ENCODE measurements around the gene KRTAP9-3.
"Not testable (repeated sequence)": the region's sequence is repeated elsewhere in the genome, so short reads cannot be mapped to it uniquely, and the experiment has no call there.

Gene KRTAP9-3

DNA sequence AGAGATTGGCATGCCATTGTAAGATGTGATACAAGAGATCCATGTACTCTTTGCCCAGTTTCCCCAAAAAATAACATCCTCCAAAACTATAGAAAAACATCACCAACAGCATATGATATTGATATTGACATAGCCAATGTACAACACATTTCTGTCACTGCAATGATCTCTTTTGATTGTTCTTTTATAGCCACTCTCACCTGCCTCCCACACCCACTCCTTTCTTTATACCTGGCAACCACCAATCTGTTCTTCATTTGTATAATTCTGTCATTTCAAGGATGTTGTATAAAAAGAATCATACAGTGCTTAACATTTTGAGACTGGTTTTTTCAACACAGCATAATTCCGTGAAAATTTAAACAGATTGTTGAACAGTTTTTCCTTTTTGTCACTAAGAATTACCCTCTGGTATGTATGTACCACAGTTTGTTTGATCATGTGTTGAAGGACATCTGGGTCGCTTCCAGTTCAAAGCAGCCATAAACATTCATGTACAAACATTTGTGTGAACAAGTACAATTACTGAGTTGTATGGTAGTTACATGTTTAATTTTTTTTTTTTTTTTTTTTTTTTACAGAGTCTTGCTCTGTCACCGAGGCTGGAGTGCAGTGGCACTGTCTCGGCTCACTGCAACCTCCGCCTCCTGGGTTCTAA is 32.7 kb upstream of the KRTAP9-3 start:
- TF ChIP-seq CTCF (IDR thresholded peaks at IDR 0.05): no peak
- DNase-seq (ENCODE audit: low spot score): no peak
- Histone ChIP-seq H3K27ac (no peak overlapping the region), H3K4me3 (no peak overlapping the region)

GRCh38 chr17:41211845-41212466 is 20.3 kb upstream of the KRTAP9-3 start:
- Histone ChIP-seq H3K4me3 (no peak overlapping the region), H3K27ac (no peak overlapping the region)
- no peak for DNase-seq (ENCODE audit: low spot score)
- no peak for TF ChIP-seq CTCF (IDR thresholded peaks at IDR 0.05)

GRCh38 chr17:41212524-41213169 is 19.6 kb upstream of the KRTAP9-3 start:
- peak; percentile 59 for DNase-seq (ENCODE audit: low spot score)
- Histone ChIP-seq H3K27ac (no peak overlapping the region), H3K4me3 (no peak overlapping the region)
- no peak for TF ChIP-seq CTCF (IDR thresholded peaks at IDR 0.05)

- H3K4me3 ChIP-seq: no peak overlapping the region
- H3K27ac ChIP-seq: no peak overlapping the region
- TF ChIP-seq CTCF (IDR thresholded peaks at IDR 0.05): no peak
- DNase-seq (ENCODE audit: low spot score): no peak
Observed at GRCh38 chr17:41215681-41216080, 16.6 kb upstream of the KRTAP9-3 start.

DNA sequence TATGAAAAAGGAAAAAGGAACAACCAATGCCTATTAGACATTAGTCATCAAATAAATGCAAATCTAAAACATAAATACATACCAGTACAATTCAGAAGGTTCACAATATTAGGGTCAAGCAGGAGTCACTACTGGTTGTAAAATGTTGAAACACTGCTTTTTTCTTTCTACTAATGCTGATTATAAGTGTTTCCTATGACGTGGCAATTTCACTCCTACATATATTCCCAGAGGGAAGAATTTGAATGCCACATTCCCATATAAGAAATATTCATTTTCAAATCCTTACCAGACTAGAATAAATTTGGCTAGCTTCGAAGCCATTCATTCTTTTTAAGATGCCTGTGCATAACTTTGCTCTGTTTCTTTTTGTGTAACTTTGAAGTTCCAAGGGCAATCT is 8.4 kb upstream of the KRTAP9-3 start:
- DNase-seq (ENCODE audit: low spot score): no peak
- Histone ChIP-seq H3K27ac (no peak overlapping the region), H3K4me3 (no peak overlapping the region)
- no peak for TF ChIP-seq CTCF (IDR thresholded peaks at IDR 0.05)

GRCh38 chr17:41226051-41226450 is 6.2 kb upstream of the KRTAP9-3 start:
- no peak overlapping the region for H3K27ac ChIP-seq
- TF ChIP-seq CTCF (IDR thresholded peaks at IDR 0.05): no peak
- H3K4me3 ChIP-seq: no peak overlapping the region
- no peak for DNase-seq (ENCODE audit: low spot score)

DNA sequence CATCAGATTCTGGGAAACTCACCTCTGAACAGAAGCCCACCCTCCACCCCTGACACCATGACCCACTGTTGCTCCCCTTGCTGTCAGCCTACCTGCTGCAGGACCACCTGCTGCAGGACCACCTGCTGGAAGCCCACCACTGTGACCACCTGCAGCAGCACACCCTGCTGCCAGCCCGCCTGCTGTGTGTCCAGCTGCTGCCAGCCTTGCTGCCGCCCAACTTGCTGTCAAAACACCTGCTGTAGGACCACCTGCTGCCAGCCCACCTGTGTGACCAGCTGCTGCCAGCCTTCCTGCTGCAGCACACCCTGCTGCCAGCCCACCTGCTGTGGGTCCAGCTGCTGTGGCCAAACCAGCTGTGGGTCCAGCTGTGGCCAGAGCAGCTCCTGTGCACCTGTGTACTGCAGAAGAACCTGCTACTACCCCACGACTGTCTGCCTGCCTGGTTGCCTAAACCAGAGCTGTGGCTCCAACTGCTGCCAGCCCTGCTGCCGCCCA is 5.6 kb upstream of the KRTAP9-3 start, which contains the start of gene KRTAP9-2:
Gene KRTAP9-2, plus strand, starts transcription at position 51 of the 498 bp plus-strand sequence. Its CDS starts 7 bp downstream, at position 58.
- DNase-seq (ENCODE audit: low spot score); H3K27ac ChIP-seq; H3K4me3 ChIP-seq: not testable (repeated sequence)

Data from coronary artery (tissue), 2 donors.